Transverse colon (tissue), 4 donors: ENCODE data around the gene ALDH1A2. TPM values are rescaled to one million over a fixed set of nuclear protein-coding genes. Genes with fewer than 3 reads are reported as not detected.
A peak's percentile ranks its signal among the peaks of the same experiment; 100 is the strongest.

Source experiments
- DNase-seq: peaks from one replicate; pipeline ENCODE4 v3.0.0-alpha.2; 2019
- H3K27ac ChIP-seq, 4 donors: fragments of 200-600 bp; sonication (generic); 2 replicates each; pipeline ENCODE4 v1.5.1; 2016 to 2018; ENCODE audit warnings: inconsistent platforms in 4 of 4
- H3K27me3 ChIP-seq: fragments of 200-600 bp; sonication (generic); 2 replicates; pipeline ENCODE4 v1.5.1; 2017; ENCODE audit warnings: inconsistent platforms
- H3K36me3 ChIP-seq, 4 donors: fragments of 200-600 bp; sonication (generic); 2 replicates each; pipeline ENCODE4 v1.5.1; 2017 to 2019; ENCODE audit warnings: inconsistent platforms in 4 of 4
- H3K4me1 ChIP-seq, 4 donors: fragments of 200-600 bp; sonication (generic); 2 replicates each; pipeline ENCODE4 v1.5.1; 2017 to 2020; ENCODE audit warnings: inconsistent platforms in 4 of 4
- H3K4me3 ChIP-seq, 4 donors: fragments of 200-600 bp; sonication (generic); 1 replicate in 1 of 4; 2 replicates in 3 of 4; pipeline versions ENCODE4 v1.5.1 to v1.6.1; 2017 to 2019; ENCODE audit warnings: inconsistent platforms in 4 of 4
- H3K9me3 ChIP-seq, 2 donors: fragments of 200-600 bp; sonication (generic); 2 replicates each; pipeline ENCODE4 v1.5.1; 2017 to 2019; ENCODE audit warnings: inconsistent platforms in 2 of 2
- EP300 ChIP-seq: sonication (generic); formaldehyde crosslinking; IDR thresholded peaks from one replicate; pipeline ENCODE4 v1.6.1; 2017; ENCODE audit warnings: antibody characterized with exemption, low read depth
- POLR2A ChIP-seq: fragments of 450-650 bp; IDR thresholded peaks from one replicate; pipeline ENCODE4 v1.6.1; 2016; ENCODE audit warnings: antibody characterized with exemption, mild to moderate bottlenecking, moderate library complexity
- POLR2AphosphoS5 ChIP-seq, 3 donors: sonication (generic); formaldehyde crosslinking; IDR thresholded peaks; one replicate each; pipeline ENCODE4 v1.6.1; 2016; ENCODE audit warnings: antibody characterized with exemption in 3 of 3
- WGBS, 2 donors: methylation state at CpG; one replicate each; pipeline ENCODE4 v1.1.5; 2018; ENCODE audit warnings: low coverage in 1 of 2; 5-methylcytosine and 5-hydroxymethylcytosine counted together
- in situ Hi-C, 4 donors: fragments of 200-750 bp; cut with MboI; loops; one replicate each; pipeline versions ENCODE4 v1.15.0 to v1.15.1; 2017; ENCODE audit warnings: low sequenced_read_pairs in 3 of 4, low pct_ligation_motif_present in 1 of 4, low pct_unique_long_range_greater_than_20kb in 1 of 4
- intact Hi-C: fragments of 100-400 bp; cut with DNase I; formaldehyde crosslinking; loops from one replicate; pipeline ENCODE4 v1.15.1; 2023; ENCODE audit warnings: low total_unique reads
- total RNA-seq, 4 donors: library from RNA; depleted of rRNA; stranded (reverse); fragments of >200 nt; gene quantifications; one replicate each; pipeline ENCODE4 v1.1.0, GENCODE V29; 2016
- TF ChIP-seq, protein P1 (sequence below), 5 experiments: fragments of 200-600 bp in 3 of 5; fragments of 450-650 bp in 2 of 5; sonication (generic) in 3 of 5; IDR thresholded peaks; 1 replicate in 2 of 5; 2 replicates in 3 of 5; pipeline ENCODE4 v1.5.1; 2016 to 2017; ENCODE audit warnings: antibody characterized with exemption in 5 of 5, inconsistent platforms in 3 of 5, mild to moderate bottlenecking in 2 of 5, moderate library complexity in 1 of 5

The ALDH1A2 gene
- total RNA-seq, 4 donors from 2014 or later: 0.68 to 4.9 (median 1.7) TPM; not detected in 1

DNA sequence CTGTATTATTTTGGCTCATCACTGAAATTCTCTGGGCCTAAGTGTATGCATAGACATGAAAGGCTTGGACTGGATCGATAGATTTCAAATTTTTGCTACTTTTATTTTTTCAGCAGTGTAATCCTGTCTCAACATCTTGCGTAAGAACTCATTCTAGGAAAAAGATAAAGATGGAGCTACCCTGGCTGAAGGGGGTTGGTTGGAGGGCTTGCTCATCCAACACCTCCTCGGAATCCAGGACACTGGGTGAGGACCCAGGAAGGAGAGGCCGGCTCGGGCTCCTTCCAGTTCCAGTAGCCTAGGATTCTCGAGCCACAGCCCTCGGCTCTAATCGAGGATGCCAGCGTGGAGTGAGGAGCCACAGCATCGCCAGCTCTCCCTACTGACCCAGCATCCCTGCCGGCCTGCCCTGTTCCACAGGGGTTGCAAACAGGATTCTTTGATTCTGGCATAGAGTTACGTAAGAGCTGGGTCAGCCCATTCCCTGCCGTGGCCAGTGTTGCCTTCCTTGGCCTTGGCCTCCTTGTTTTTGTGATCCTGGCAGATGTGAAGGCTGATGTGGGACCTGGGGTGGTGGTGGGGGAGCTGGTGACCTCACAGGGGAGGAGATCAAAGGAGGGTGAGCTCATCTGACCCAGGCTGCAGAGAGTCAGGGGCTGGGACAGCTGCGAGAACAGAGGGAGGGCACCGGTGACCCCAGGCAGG, 149.5 kb downstream of the ALDH1A2 start:
- H3K36me3 ChIP-seq: no peaks in the 10 kb centered on the region
- H3K4me1 ChIP-seq: peaks cover 0 to 25% (median 2%) of the 10 kb centered on the region in 4 donors
- H3K27ac ChIP-seq: no peak overlapping the region
- in situ Hi-C loops (no loop called here), intact Hi-C loops (no loop called here)
- no peak overlapping the region for H3K4me3 ChIP-seq
- no peaks in the 10 kb centered on the region for H3K27me3 ChIP-seq
- no peak for DNase-seq
- TF ChIP-seq POLR2AphosphoS5 (IDR thresholded peaks at IDR 0.05) (no peak), EP300 (no peak)
- no peaks in the 10 kb centered on the region for H3K9me3 ChIP-seq
- 73 to 84% methylated on average over 5 to 15 of the region's 15 CpGs for WGBS, 2 donors

DNA sequence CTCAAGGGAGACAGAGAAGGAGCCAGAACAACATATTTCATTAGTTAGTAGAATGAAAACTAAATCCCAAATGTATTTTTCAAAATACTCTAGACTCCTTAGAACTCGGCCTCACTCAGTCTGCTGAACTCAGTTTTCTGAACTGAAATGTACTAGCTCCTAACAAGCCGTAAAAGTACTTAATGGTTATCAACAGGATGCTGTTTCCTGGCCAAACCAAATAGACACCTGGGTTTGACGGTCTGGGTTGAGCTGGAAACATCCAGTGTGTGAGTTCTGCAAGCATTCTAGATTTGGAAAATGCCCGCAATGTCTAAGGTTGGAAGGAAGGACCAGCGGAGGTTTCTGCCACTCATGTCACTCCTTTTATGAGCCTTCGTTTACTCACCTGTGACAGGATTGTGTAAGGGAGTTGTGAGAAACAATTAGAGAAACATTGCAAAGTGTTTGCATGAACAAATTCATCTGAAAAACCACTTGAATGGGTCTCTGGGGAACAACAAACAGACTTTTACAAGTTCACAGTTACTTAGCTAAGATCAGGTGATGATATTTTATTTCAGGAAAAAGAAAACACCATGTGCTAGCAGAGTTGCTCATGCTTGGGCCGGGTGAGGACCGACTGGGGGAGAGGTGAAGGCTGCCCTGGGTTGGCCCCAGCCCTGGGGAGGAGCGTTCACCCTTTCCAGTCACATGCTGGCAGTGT, 151.0 kb downstream of the ALDH1A2 start:
- Histone ChIP-seq H3K27ac (no peak overlapping the region), H3K27me3 (no peaks in the 10 kb centered on the region), H3K4me3 (no peak overlapping the region), H3K36me3 (no peaks in the 10 kb centered on the region), H3K9me3 (no peaks in the 10 kb centered on the region), H3K4me1 (peaks cover 0 to 17% (median 2%) of the 10 kb centered on the region in 4 donors)
- TF ChIP-seq POLR2A (no peak), EP300 (no peak), POLR2AphosphoS5 (IDR thresholded peaks at IDR 0.05) (no peak)
- TF ChIP-seq, protein P1, sequence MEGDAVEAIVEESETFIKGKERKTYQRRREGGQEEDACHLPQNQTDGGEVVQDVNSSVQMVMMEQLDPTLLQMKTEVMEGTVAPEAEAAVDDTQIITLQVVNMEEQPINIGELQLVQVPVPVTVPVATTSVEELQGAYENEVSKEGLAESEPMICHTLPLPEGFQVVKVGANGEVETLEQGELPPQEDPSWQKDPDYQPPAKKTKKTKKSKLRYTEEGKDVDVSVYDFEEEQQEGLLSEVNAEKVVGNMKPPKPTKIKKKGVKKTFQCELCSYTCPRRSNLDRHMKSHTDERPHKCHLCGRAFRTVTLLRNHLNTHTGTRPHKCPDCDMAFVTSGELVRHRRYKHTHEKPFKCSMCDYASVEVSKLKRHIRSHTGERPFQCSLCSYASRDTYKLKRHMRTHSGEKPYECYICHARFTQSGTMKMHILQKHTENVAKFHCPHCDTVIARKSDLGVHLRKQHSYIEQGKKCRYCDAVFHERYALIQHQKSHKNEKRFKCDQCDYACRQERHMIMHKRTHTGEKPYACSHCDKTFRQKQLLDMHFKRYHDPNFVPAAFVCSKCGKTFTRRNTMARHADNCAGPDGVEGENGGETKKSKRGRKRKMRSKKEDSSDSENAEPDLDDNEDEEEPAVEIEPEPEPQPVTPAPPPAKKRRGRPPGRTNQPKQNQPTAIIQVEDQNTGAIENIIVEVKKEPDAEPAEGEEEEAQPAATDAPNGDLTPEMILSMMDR (IDR thresholded peaks at IDR 0.05): no peak
- in situ Hi-C loops (no loop called here), intact Hi-C loops (no loop called here)
- DNase-seq: peak; percentile 56
- WGBS, 2 donors: 48% methylated on average over 9 of the region's 9 CpGs; no CpG with 5 or more reads in 1 of the 2 donors

DNA sequence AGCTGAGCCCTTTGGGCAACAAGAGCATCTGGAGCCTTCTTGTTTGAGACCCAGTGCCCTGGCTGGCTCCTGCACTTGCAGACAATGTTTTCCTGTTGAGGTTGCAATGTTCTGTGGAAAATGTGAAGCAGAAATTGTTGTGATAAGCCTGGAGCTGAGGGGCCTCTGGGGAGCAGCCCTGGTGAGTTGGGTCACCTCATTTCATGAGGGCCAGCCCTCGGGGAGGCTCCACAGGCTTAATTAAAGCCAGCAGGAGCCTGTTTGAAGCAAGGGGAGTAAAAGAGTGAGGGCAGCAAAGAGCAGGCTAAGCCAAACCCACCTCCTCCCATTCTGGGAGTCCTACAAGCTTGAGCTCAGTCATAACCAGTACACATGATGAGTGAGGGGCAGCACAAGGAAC, 154.3 kb downstream of the ALDH1A2 start:
- Histone ChIP-seq H3K27ac (no peak overlapping the region), H3K36me3 (no peaks in the 10 kb centered on the region), H3K4me1 (peaks cover 0 to 13% (median 2%) of the 10 kb centered on the region in 4 donors), H3K9me3 (no peaks in the 10 kb centered on the region), H3K4me3 (no peak overlapping the region), H3K27me3 (peaks cover 3% of the 10 kb centered on the region)
- TF ChIP-seq, protein P1 (IDR thresholded peaks at IDR 0.05): no peak
- in situ Hi-C loops: no loop called here
- intact Hi-C loops: no loop called here
- 67% methylated on average over 1 of the region's 1 CpG; no CpG with 5 or more reads in 1 of the 2 donors for WGBS, 2 donors
- no peak for DNase-seq

DNA sequence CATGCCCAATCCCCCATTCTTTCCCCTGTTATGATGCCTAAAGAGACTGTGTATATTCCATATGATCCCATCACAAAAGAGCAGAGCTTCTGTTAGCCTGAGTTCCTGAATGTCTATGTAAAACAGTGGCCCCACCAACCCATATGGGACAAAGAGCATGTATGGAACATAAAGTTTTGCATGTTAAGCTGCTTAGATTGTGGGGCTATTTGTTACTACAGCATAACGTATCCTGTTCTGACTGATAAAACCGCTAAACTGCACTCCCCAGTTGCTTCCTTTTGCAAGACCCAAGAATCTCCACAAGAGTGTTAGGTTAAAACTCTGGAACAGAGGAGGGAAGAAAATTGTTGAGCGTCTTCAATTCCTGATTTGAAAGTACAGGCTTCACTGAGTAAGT, 154.8 kb downstream of the ALDH1A2 start:
- in situ Hi-C loops (no loop called here), intact Hi-C loops (no loop called here)
- TF ChIP-seq POLR2AphosphoS5 (IDR thresholded peaks at IDR 0.05) (no peak), POLR2A (no peak), EP300 (no peak)
- TF ChIP-seq, protein P1 (IDR thresholded peaks at IDR 0.05): no peak
- Histone ChIP-seq H3K36me3 (no peaks in the 10 kb centered on the region), H3K4me1 (peaks cover 0 to 13% (median 2%) of the 10 kb centered on the region in 4 donors), H3K9me3 (no peaks in the 10 kb centered on the region), H3K27ac (no peak overlapping the region), H3K27me3 (peaks cover 7% of the 10 kb centered on the region), H3K4me3 (no peak overlapping the region)
- DNase-seq: no peak
- WGBS, 2 donors: 86 to 100% methylated on average over 2 to 3 of the region's 3 CpGs
